Omental fat pad (tissue), 4 donors: Measurements from ENCODE around the gene SHROOM2. TPM values are rescaled to one million over a fixed set of nuclear protein-coding genes. Genes with fewer than 3 reads are reported as not detected.

Experiments used
- ATAC-seq: fragments of 150-250 bp; one replicate; pipeline ENCODE4 v1.9.1; 2016; ENCODE audit warnings: mild to moderate bottlenecking, moderate library complexity; ENCODE audit not compliant: low FRiP score
- DNase-seq: peaks from one replicate; pipeline ENCODE4 v3.0.0-alpha.2; 2019; ENCODE audit warnings: low spot score
- total RNA-seq, 4 donors: library from RNA; depleted of rRNA; stranded (reverse); fragments of >200 nt; gene quantifications; one replicate each; pipeline ENCODE4 v1.1.0, GENCODE V29; 2016
- TF ChIP-seq, protein P1 (sequence below), 3 donors: fragments of 450-650 bp; IDR thresholded peaks; one replicate each; pipeline ENCODE4 v1.5.1; 2016 to 2017; ENCODE audit warnings: antibody characterized with exemption in 3 of 3, mild to moderate bottlenecking in 3 of 3, moderate library complexity in 2 of 3

SHROOM2 gene
- total RNA-seq, 4 donors from 2014 or later: 0.88 to 2.4 (median 2.1) TPM

DNA sequence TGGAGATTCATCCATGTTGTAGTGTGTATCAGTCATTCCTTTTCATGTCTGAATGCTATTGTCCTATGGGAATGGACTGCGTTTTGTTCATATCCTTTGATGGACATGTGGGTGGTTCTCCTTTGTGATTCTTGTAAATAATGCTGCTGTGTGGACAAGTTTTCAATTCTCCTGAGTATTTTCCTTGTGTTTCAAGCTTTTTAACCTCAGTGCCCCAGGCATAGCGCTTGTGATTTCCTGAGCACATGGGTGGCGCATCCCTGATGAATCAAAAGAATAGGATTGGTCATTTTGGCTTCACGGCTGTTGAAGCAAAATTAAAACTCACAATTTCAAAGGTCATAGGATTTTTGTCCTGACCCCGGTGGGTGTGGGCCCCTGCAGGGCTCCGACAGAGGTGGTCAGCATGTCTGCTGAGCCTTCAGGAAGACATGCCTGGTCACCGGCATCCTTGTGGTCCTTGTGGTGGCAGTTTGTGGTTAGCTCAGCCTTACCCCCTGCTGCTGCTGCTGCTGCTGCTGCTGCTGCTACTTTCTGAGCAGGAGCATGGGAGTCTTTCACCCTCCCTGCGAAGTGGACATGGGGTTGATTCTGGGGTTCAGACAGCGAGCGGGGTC lies 30.0 kb downstream of the SHROOM2 start:
- DNase-seq (no peak), ATAC-seq (no peak)
- TF ChIP-seq, protein P1, sequence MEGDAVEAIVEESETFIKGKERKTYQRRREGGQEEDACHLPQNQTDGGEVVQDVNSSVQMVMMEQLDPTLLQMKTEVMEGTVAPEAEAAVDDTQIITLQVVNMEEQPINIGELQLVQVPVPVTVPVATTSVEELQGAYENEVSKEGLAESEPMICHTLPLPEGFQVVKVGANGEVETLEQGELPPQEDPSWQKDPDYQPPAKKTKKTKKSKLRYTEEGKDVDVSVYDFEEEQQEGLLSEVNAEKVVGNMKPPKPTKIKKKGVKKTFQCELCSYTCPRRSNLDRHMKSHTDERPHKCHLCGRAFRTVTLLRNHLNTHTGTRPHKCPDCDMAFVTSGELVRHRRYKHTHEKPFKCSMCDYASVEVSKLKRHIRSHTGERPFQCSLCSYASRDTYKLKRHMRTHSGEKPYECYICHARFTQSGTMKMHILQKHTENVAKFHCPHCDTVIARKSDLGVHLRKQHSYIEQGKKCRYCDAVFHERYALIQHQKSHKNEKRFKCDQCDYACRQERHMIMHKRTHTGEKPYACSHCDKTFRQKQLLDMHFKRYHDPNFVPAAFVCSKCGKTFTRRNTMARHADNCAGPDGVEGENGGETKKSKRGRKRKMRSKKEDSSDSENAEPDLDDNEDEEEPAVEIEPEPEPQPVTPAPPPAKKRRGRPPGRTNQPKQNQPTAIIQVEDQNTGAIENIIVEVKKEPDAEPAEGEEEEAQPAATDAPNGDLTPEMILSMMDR (IDR thresholded peaks at IDR 0.05): no peak

DNA sequence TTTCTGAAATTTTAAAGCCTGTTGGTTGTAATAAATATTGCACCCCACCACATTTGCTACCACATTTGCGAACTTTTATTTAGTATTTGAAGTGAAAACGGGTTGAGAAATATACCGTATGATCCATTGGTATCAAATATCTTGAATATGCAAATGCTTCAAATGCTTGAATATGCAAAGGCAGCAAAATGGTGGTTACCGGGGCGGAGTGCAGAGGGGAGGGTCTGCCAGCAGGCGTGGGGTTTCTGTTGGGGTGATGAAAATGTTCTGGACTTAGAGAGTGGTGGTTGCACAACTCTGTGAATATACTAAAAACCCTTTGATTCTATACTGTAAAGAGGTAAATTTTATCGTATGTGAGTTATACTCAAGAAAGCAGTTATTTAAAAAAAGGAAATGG lies 35.3 kb downstream of the SHROOM2 start:
- ATAC-seq (no peak), DNase-seq (no peak)
- TF ChIP-seq, protein P1 (IDR thresholded peaks at IDR 0.05): no peak

GRCh38 chrX:9824554-9824953 lies 38.3 kb downstream of the SHROOM2 start:
- no peak for DNase-seq
- no peak for ATAC-seq
- TF ChIP-seq, protein P1 (IDR thresholded peaks at IDR 0.05): no peak

GRCh38 chrX:9825129-9825790 lies 39.0 kb downstream of the SHROOM2 start:
- no peak for ATAC-seq
- TF ChIP-seq, protein P1 (IDR thresholded peaks at IDR 0.05): no peak
- DNase-seq: no peak

DNA sequence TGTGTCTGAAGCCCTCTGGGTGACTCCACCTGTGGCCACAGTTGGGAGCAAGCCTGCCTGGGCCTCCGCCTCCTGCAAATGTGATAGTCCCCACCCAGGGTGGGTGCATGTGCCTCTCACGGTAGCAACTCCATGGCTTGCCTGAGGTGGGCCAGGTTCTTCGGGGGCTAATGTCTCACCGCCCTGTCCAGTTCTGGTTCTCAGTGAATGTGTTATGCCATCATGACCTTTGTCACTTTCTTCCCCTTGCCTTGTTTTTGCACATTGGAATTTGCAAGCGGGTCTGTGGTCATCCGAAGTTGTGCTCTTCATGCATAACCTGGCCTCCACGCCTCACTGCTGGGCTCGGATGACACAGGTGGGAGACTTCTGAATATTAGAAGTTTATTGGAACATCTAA lies 39.7 kb downstream of the SHROOM2 start:
- no peak for ATAC-seq
- DNase-seq: no peak
- TF ChIP-seq, protein P1 (IDR thresholded peaks at IDR 0.05): no peak

- ATAC-seq (peak; percentile 75), DNase-seq (no peak)
- TF ChIP-seq, protein P1 (IDR thresholded peaks at IDR 0.05): no peak
These were observed 43.4 kb downstream of the SHROOM2 start for GRCh38 chrX:9829308-9830267.
